Spleen (tissue), 7 donors: ENCODE data around the gene COL25A1.

Experiments
- POLR2A ChIP-seq, 3 donors: fragments of 450-650 bp; IDR thresholded peaks; one replicate each; pipeline ENCODE4 v1.5.1; 2017; ENCODE audit warnings: antibody characterized with exemption in 3 of 3, mild to moderate bottlenecking in 1 of 3
- POLR2AphosphoS5 ChIP-seq, 3 donors: sonication (generic); formaldehyde crosslinking; IDR thresholded peaks; one replicate each; pipeline ENCODE4 v1.5.1; 2017; ENCODE audit warnings: antibody characterized with exemption in 3 of 3
- TF ChIP-seq, protein P1 (sequence below), 11 experiments: fragments of 200-600 bp in 7 of 11; fragments of 450-650 bp in 4 of 11; sonication (generic) in 4 of 11; IDR thresholded peaks in 8 of 11; conservative IDR thresholded peaks in 3 of 11; 1 replicate in 7 of 11; 2 replicates in 4 of 11; pipeline versions ENCODE4 v1.4.0 to v1.8.0; 2016 to 2021; ENCODE audit warnings: antibody characterized with exemption in 11 of 11, inconsistent platforms in 4 of 11, mild to moderate bottlenecking in 1 of 11
- donor health status: DM: no; HTN: no; CAD: no; lungs with moderate emphysema.
- donor health status: DM: no; HTN: no; CAD: no.
- donor health status: DM: no; HTN: no; CAD: no.

DNA sequence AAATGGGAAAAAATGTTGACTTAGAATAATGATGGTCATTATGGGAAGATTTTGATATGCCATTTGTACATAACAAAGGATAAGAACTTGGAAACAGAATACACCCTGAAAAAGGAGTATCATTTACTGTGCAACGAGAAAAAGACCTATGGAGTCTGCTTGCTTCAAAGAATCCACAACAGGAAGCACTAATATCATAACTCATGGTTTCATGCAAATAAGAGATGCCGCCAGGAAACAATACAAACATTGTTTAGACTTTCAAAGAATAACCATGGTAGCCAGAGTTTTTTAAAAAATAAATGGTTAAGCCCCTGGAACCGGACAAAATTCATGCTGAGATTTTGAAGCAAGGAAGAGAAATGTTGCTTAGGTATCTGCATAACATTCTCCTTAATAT lies 399.7 kb downstream of the COL25A1 start:
- TF ChIP-seq POLR2A (IDR thresholded peaks at IDR 0.05) (no peak), POLR2AphosphoS5 (IDR thresholded peaks at IDR 0.05) (no peak)
- TF ChIP-seq, protein P1, sequence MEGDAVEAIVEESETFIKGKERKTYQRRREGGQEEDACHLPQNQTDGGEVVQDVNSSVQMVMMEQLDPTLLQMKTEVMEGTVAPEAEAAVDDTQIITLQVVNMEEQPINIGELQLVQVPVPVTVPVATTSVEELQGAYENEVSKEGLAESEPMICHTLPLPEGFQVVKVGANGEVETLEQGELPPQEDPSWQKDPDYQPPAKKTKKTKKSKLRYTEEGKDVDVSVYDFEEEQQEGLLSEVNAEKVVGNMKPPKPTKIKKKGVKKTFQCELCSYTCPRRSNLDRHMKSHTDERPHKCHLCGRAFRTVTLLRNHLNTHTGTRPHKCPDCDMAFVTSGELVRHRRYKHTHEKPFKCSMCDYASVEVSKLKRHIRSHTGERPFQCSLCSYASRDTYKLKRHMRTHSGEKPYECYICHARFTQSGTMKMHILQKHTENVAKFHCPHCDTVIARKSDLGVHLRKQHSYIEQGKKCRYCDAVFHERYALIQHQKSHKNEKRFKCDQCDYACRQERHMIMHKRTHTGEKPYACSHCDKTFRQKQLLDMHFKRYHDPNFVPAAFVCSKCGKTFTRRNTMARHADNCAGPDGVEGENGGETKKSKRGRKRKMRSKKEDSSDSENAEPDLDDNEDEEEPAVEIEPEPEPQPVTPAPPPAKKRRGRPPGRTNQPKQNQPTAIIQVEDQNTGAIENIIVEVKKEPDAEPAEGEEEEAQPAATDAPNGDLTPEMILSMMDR (IDR thresholded peaks at IDR 0.05 in 8 of 11, conservative IDR thresholded peaks at IDR 0.05 in 3 of 11): no peak
